Activated CD4-positive, CD25-positive, alpha-beta regulatory T cell treated with anti-CD3 and anti-CD28 coated beads, Interleukin-2, amount 50 U/mL, for 24 hours (primary cell): ENCODE results near the gene YLPM1.
A peak's percentile ranks its signal among the peaks of the same experiment; 100 is the strongest.

ENCODE experiments used
- ATAC-seq, 2 donors: fragments of 150-1000 bp; cut with Tn5 transposase; one replicate each; pipeline ENCODE4 v1.10.0; 2021; ENCODE audit warnings: mild to moderate bottlenecking in 1 of 2, moderate library complexity in 1 of 2

YLPM1 gene

GRCh38 chr14:74841230-74842207 lies 78.4 kb downstream of the YLPM1 start:
- peak; percentile 67 to 70 for ATAC-seq

- ATAC-seq: no peak
Measured at GRCh38 chr14:74843653-74844052, 80.5 kb downstream of the YLPM1 start.

GRCh38 chr14:74846168-74846567 lies 83.1 kb downstream of the YLPM1 start:
- no peak for ATAC-seq

- no peak for ATAC-seq
Measured at GRCh38 chr14:74846968-74847665, 84.0 kb downstream of the YLPM1 start.

GRCh38 chr14:74848768-74849167 lies 85.7 kb downstream of the YLPM1 start:
- ATAC-seq: no peak

GRCh38 chr14:74852922-74853530 lies 89.9 kb downstream of the YLPM1 start:
- ATAC-seq: peak; percentile 26 to 38

- no peak for ATAC-seq
Measured at GRCh38 chr14:74853581-74853980, 90.5 kb downstream of the YLPM1 start.

- no peak for ATAC-seq
Measured at GRCh38 chr14:74855021-74855420, 91.9 kb downstream of the YLPM1 start.

- ATAC-seq: no peak
Measured at GRCh38 chr14:74855945-74856344, 92.8 kb downstream of the YLPM1 start.

- no peak for ATAC-seq
Measured at GRCh38 chr14:74856366-74856765, 93.2 kb downstream of the YLPM1 start.

- no peak for ATAC-seq
Measured at GRCh38 chr14:74858022-74858421, 94.9 kb downstream of the YLPM1 start.

GRCh38 chr14:74859757-74860552 lies 96.8 kb downstream of the YLPM1 start:
- no peak for ATAC-seq

- ATAC-seq: peak; percentile 78 to 81
Measured at GRCh38 chr14:74860899-74861733, 98.0 kb downstream of the YLPM1 start.

- no peak for ATAC-seq
Measured at GRCh38 chr14:74861734-74862090, 98.6 kb downstream of the YLPM1 start.

GRCh38 chr14:74863274-74863673 lies 100.2 kb downstream of the YLPM1 start:
- ATAC-seq: no peak

- ATAC-seq: no peak
Measured at GRCh38 chr14:74864198-74864597, 101.1 kb downstream of the YLPM1 start.

- ATAC-seq: no peak
Measured at GRCh38 chr14:74865156-74865555, 102.0 kb downstream of the YLPM1 start.

GRCh38 chr14:74866708-74867389 lies 103.7 kb downstream of the YLPM1 start:
- ATAC-seq: no peak

GRCh38 chr14:74867673-74868072 lies 104.6 kb downstream of the YLPM1 start:
- peak; percentile 77 to 79 for ATAC-seq

GRCh38 chr14:74868739-74869138 lies 105.6 kb downstream of the YLPM1 start:
- no peak for ATAC-seq

- ATAC-seq: no peak
Measured at GRCh38 chr14:74871819-74872218, 108.7 kb downstream of the YLPM1 start.
